Measurements from ENCODE around the gene TOR1AIP2. TPM values are rescaled to one million over a fixed set of nuclear protein-coding genes. Genes with fewer than 3 reads are reported as not detected.

The TOR1AIP2 gene
- total and polyA plus RNA-seq, 12 donors, result 18.9 to 182 (median 134) TPM

DNA sequence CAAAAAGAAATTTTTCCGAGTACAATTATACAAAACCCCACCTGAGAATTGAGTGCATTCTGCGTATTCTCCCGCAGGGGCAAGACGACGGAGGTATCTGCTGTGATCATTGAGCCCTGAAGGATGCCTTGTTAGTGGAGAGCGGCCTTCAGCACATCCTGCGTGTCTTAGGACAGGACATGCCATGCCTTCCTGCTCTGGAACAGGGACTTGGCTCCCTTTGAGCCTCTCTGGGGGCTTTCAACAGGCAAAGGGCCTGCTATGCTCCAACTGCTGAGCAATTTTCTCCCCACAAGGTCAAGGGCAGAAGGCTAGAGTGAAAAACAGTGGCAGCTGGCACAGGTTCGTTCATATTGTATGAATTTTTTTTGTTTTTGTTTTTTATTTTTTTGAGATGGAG, 52.4 kb downstream of the TOR1AIP2 start:
- DNase-seq, result peak in 3 of 7 donors; percentile 15 to 45 (median 32)
- Histone ChIP-seq H3K4me1 (replicated peaks in 1 of 2) (peaks cover 0 to 3% of the 10 kb centered on the region in 2 donors), H3K36me3 (replicated peaks in 1 of 2) (no peaks in the 10 kb centered on the region), H3K27me3 (no peaks in the 10 kb centered on the region), H3K4me3 (no peak overlapping the region), H3K9me3 (replicated peaks in 1 of 3) (no peaks in the 10 kb centered on the region), H3K27ac (no peak overlapping the region)
- intact Hi-C loops (cut with DNase I), result no loop called here
- WGBS, 4 donors, result 63 to 74% (median 65%) methylated on average over 8 of the region's 8 CpGs
- TF ChIP-seq, protein P1, sequence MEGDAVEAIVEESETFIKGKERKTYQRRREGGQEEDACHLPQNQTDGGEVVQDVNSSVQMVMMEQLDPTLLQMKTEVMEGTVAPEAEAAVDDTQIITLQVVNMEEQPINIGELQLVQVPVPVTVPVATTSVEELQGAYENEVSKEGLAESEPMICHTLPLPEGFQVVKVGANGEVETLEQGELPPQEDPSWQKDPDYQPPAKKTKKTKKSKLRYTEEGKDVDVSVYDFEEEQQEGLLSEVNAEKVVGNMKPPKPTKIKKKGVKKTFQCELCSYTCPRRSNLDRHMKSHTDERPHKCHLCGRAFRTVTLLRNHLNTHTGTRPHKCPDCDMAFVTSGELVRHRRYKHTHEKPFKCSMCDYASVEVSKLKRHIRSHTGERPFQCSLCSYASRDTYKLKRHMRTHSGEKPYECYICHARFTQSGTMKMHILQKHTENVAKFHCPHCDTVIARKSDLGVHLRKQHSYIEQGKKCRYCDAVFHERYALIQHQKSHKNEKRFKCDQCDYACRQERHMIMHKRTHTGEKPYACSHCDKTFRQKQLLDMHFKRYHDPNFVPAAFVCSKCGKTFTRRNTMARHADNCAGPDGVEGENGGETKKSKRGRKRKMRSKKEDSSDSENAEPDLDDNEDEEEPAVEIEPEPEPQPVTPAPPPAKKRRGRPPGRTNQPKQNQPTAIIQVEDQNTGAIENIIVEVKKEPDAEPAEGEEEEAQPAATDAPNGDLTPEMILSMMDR (IDR thresholded peaks at IDR 0.05), result no peak
- TF ChIP-seq POLR2A (IDR thresholded peaks at IDR 0.05), result no peak

GRCh38 chr1:179824265-179824664, 53.3 kb downstream of the TOR1AIP2 start:
- H3K4me1 ChIP-seq (replicated peaks in 1 of 2), result peaks cover 0 to 3% of the 10 kb centered on the region in 2 donors
- WGBS, 4 donors, result 88 to 100% (median 95%) methylated on average over 1 to 6 of the region's 6 CpGs
- no peaks in the 10 kb centered on the region for H3K9me3 ChIP-seq (replicated peaks in 1 of 3)
- H3K27ac ChIP-seq, result no peak overlapping the region
- DNase-seq, result peak in 2 of 7 donors; percentile 21 to 47
- no peaks in the 10 kb centered on the region for H3K27me3 ChIP-seq
- TF ChIP-seq POLR2A (IDR thresholded peaks at IDR 0.05), result no peak
- TF ChIP-seq, protein P1 (IDR thresholded peaks at IDR 0.05), result no peak
- intact Hi-C loops (cut with DNase I), result no loop called here
- H3K36me3 ChIP-seq (replicated peaks in 1 of 2), result no peaks in the 10 kb centered on the region
- no peak overlapping the region for H3K4me3 ChIP-seq

GRCh38 chr1:179823693-179824092, 53.9 kb downstream of the TOR1AIP2 start:
- Histone ChIP-seq H3K9me3 (replicated peaks in 1 of 3) (no peaks in the 10 kb centered on the region), H3K4me1 (replicated peaks in 1 of 2) (peaks cover 0 to 3% of the 10 kb centered on the region in 2 donors), H3K27me3 (no peaks in the 10 kb centered on the region), H3K4me3 (no peak overlapping the region), H3K27ac (no peak overlapping the region), H3K36me3 (replicated peaks in 1 of 2) (no peaks in the 10 kb centered on the region)
- peak in 1 of 7 donors; percentile 9 for DNase-seq
- 89 to 95% (median 94%) methylated on average over 4 of the region's 4 CpGs for WGBS, 4 donors
- intact Hi-C loops (cut with DNase I), result no loop called here
- TF ChIP-seq POLR2A (IDR thresholded peaks at IDR 0.05), result no peak
- TF ChIP-seq, protein P1 (IDR thresholded peaks at IDR 0.05), result no peak

DNA sequence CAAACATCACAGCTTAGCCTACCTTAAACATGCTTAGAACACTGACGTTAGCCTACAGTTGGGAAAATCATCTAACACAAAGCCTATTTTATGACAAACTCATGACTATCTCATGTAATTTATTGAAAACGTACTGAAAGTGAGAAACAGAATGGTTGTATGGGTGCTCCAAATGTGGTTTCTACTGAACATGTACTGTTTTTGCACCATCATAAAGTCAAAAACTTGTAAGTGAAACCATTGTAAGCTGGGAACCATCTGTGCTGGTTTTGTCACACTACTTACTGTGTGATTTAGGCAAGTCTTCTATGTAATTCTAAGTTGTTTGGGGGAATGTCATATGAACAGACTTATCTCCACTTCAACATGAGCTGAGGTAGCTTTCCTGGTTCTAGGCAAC, 55.5 kb downstream of the TOR1AIP2 start:
- no peaks in the 10 kb centered on the region for H3K27me3 ChIP-seq
- no peaks in the 10 kb centered on the region for H3K36me3 ChIP-seq (replicated peaks in 1 of 2)
- intact Hi-C loops (cut with DNase I), result no loop called here
- no peak overlapping the region for H3K4me3 ChIP-seq
- no peak overlapping the region for H3K27ac ChIP-seq
- H3K9me3 ChIP-seq (replicated peaks in 1 of 3), result no peaks in the 10 kb centered on the region
- peaks cover 0 to 15% of the 10 kb centered on the region in 2 donors for H3K4me1 ChIP-seq (replicated peaks in 1 of 2)
- DNase-seq, result no peak
- TF ChIP-seq POLR2A (IDR thresholded peaks at IDR 0.05), result no peak
- TF ChIP-seq, protein P1 (IDR thresholded peaks at IDR 0.05), result no peak
- 88 to 94% (median 91%) methylated on average over 2 of the region's 2 CpGs for WGBS, 4 donors
